ENCODE results near the gene GTF3A. TPM values are rescaled to one million over a fixed set of nuclear protein-coding genes. Genes with fewer than 3 reads are reported as not detected.

The GTF3A gene
- total and polyA plus RNA-seq, 2 of the 8 experiments (the other 6 are each of a cell fraction or from before 2014, with no cell fraction given) = 41.6 to 96.5 TPM

- Histone ChIP-seq H3K18ac (ENCODE audit: extremely low read depth, low read length) (no peak overlapping the region), H3K79me2 (ENCODE audit: control insufficient read depth in 1 of 2, insufficient read depth in 2 of 2, low read length in 2 of 2) (peaks cover 0 to 19% of the 10 kb centered on the region in 2 experiments; a peak in 3 of 4 replicates), H3K4me3 (ENCODE audit: extremely low read depth in 1 of 4, insufficient read depth in 2 of 4, low read depth in 3 of 4, low read length in 4 of 4) (no peak overlapping the region), H2BK5ac (ENCODE audit: low read depth, low read length) (no peak overlapping the region), H3K9me3 (ENCODE audit: insufficient read depth in 2 of 2, low read depth in 1 of 2, low read length in 1 of 2) (no peaks in the 10 kb centered on the region), H3K27ac (ENCODE audit: low read depth, low read length) (no peak overlapping the region), H3K79me1 (ENCODE audit: low read depth, low read length) (peaks cover 4% of the 10 kb centered on the region; the same call in 1 of the 2 replicates), H3K56ac (replicated peaks; ENCODE audit: insufficient read length, low read depth, low read length) (no peak overlapping the region), H2BK120ac (replicated peaks; ENCODE audit: low read depth, low read length) (no peak overlapping the region), H3K23me2 (ENCODE audit: low read depth, low read length) (no peaks in the 10 kb centered on the region), H2BK15ac (ENCODE audit: low read length) (no peak overlapping the region), H3K4ac (replicated peaks; ENCODE audit: insufficient read length, low read depth, low read length) (no peak overlapping the region), H3K36me3 (ENCODE audit: control insufficient read depth in 2 of 4, insufficient read depth in 4 of 4, low read length in 3 of 4) (no peaks in the 10 kb centered on the region; a peak in 2 of 8 replicates), H3K4me1 (replicated peaks in 1 of 4; ENCODE audit: control insufficient read depth in 3 of 4, insufficient read depth in 4 of 4, low read length in 3 of 4) (peaks cover 0 to 4% (median 3%) of the 10 kb centered on the region in 4 experiments; a peak in 3 of 7 replicates), H3K27me3 (replicated peaks in 1 of 4; ENCODE audit: control insufficient read depth in 3 of 4, extremely low read depth in 1 of 4, insufficient read depth in 3 of 4, low read length in 3 of 4) (no peaks in the 10 kb centered on the region), H2AFZ (ENCODE audit: low read length) (no peak overlapping the region), H2BK12ac (ENCODE audit: low read depth, low read length) (no peak overlapping the region), H2BK20ac (ENCODE audit: low read length) (no peak overlapping the region), H4K8ac (ENCODE audit: extremely low read depth, insufficient read depth, low read length) (no peak overlapping the region), H4K20me1 (replicated peaks in 1 of 2; ENCODE audit: control insufficient read depth in 1 of 2, insufficient read depth in 2 of 2, low read length in 2 of 2) (peaks cover 0 to 1% of the 10 kb centered on the region in 2 experiments), H3K9ac (replicated peaks in 1 of 4; ENCODE audit: extremely low read depth in 1 of 4, low read depth in 3 of 4, low read length in 3 of 4) (no peak overlapping the region; a peak in 1 of 7 replicates), H3K14ac (ENCODE audit: insufficient read length) (no peak overlapping the region), H4K91ac (replicated peaks; ENCODE audit: insufficient read length, low read length) (no peak overlapping the region), H4K5ac (ENCODE audit: insufficient read length, low read depth, low read length) (no peak overlapping the region), H3K4me2 (ENCODE audit: insufficient read depth in 1 of 2, low read depth in 2 of 2, low read length in 2 of 2) (peak overlapping the region; percentile 34 to 54; a peak in 3 of 4 replicates), H3K23ac (ENCODE audit: insufficient read length) (no peak overlapping the region), H2AK5ac (ENCODE audit: low read depth, low read length) (no peak overlapping the region)
- ChIA-PET CTCF (ENCODE audit: partially characterized antibody) (interaction anchor here (0.6 to 1.2 kb wide), 2 partner anchors 19 to 384 kb away, joined by 3 to 5 read pairs; no protein-coding TSS in a partner anchor), POLR2A (ENCODE audit: partially characterized antibody) (interaction anchor here (1.4 to 1.7 kb wide), 2 partner anchors 10 to 14 kb away, joined by 5 read pairs; no protein-coding TSS in a partner anchor)
- TF ChIP-seq SRF (IDR thresholded peaks at IDR 0.05; ENCODE audit: low read depth, low read length) (no peak), RBBP5 (IDR thresholded peaks at IDR 0.05; ENCODE audit: borderline replicate concordance, low read depth, low read length) (no peak), KDM1A (IDR thresholded peaks at IDR 0.05; ENCODE audit: borderline replicate concordance, low read length) (no peak), ZNF274 (IDR thresholded peaks at IDR 0.05; ENCODE audit: borderline replicate concordance, extremely low read depth, low read length) (no peak), HDAC2 (IDR thresholded peaks at IDR 0.05; ENCODE audit: borderline replicate concordance in 1 of 2, low read depth in 2 of 2, low read length in 2 of 2) (no peak), BCL11A (IDR thresholded peaks at IDR 0.05; ENCODE audit: low read depth in 2 of 2, low read length in 2 of 2) (no peak), RAD21 (IDR thresholded peaks at IDR 0.05 in 1 of 2, conservative IDR thresholded peaks at IDR 0.05 in 1 of 2; ENCODE audit: low read depth in 2 of 2, low read length in 2 of 2) (no peak), TCF12 (IDR thresholded peaks at IDR 0.05; ENCODE audit: low read depth, low read length) (no peak), CEBPB (IDR thresholded peaks at IDR 0.05; ENCODE audit: low read depth, low read length) (no peak)
- DNase-seq (ENCODE audit: low read depth in 1 of 2, low spot score in 2 of 2) = no peak
- 59% methylated on average over 15 of the region's 15 CpGs; no CpG with 5 or more reads in 1 of the 2 experiments for WGBS, 2 experiments (ENCODE audit: extremely low coverage in 1 of 2, insufficient coverage in 1 of 2, insufficient read length in 1 of 2, insufficient replicate concordance in 2 of 2, low coverage in 1 of 2, low lambda C conversion rate in 2 of 2, missing lambda C conversion rate in 1 of 2)
- FAIRE-seq = no peak
Measured at GRCh38 chr13:27442071-27442647, 17.7 kb downstream of the GTF3A start.
